ENCODE measurements around the gene ACBD6. TPM values are rescaled to one million over a fixed set of nuclear protein-coding genes. Genes with fewer than 3 reads are reported as not detected.
"Not testable (repeated sequence)": the region's sequence is repeated elsewhere in the genome, so short reads cannot be mapped to it uniquely, and the experiment has no call there.

The ACBD6 gene
- total and polyA plus RNA-seq, 9 donors, result 31.0 to 56.0 (median 42.7) TPM

- 92 to 94% (median 93%) methylated on average over 6 of the region's 6 CpGs for whole genome bisulfite sequencing, 3 donors
- intact Hi-C loops (cut with DNase I), result no loop called here
- Histone ChIP-seq H3K36me3 (no peaks in the 10 kb centered on the region), H3K27me3 (no peaks in the 10 kb centered on the region), H3K27ac (no peak overlapping the region), H3K4me1 (ENCODE audit: insufficient read depth) (peaks cover 3% of the 10 kb centered on the region), H3K4me3 (no peak overlapping the region), H3K9me3 (no peaks in the 10 kb centered on the region)
- DNase-seq, result no peak
- TF ChIP-seq, protein P1, sequence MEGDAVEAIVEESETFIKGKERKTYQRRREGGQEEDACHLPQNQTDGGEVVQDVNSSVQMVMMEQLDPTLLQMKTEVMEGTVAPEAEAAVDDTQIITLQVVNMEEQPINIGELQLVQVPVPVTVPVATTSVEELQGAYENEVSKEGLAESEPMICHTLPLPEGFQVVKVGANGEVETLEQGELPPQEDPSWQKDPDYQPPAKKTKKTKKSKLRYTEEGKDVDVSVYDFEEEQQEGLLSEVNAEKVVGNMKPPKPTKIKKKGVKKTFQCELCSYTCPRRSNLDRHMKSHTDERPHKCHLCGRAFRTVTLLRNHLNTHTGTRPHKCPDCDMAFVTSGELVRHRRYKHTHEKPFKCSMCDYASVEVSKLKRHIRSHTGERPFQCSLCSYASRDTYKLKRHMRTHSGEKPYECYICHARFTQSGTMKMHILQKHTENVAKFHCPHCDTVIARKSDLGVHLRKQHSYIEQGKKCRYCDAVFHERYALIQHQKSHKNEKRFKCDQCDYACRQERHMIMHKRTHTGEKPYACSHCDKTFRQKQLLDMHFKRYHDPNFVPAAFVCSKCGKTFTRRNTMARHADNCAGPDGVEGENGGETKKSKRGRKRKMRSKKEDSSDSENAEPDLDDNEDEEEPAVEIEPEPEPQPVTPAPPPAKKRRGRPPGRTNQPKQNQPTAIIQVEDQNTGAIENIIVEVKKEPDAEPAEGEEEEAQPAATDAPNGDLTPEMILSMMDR (IDR thresholded peaks at IDR 0.05), result no peak
- TF ChIP-seq EP300 (IDR thresholded peaks at IDR 0.05) (no peak), POLR2A (IDR thresholded peaks at IDR 0.05) (no peak)
These were observed 70.7 kb downstream of the ACBD6 start for GRCh38 chr1:180431683-180432082.

DNA sequence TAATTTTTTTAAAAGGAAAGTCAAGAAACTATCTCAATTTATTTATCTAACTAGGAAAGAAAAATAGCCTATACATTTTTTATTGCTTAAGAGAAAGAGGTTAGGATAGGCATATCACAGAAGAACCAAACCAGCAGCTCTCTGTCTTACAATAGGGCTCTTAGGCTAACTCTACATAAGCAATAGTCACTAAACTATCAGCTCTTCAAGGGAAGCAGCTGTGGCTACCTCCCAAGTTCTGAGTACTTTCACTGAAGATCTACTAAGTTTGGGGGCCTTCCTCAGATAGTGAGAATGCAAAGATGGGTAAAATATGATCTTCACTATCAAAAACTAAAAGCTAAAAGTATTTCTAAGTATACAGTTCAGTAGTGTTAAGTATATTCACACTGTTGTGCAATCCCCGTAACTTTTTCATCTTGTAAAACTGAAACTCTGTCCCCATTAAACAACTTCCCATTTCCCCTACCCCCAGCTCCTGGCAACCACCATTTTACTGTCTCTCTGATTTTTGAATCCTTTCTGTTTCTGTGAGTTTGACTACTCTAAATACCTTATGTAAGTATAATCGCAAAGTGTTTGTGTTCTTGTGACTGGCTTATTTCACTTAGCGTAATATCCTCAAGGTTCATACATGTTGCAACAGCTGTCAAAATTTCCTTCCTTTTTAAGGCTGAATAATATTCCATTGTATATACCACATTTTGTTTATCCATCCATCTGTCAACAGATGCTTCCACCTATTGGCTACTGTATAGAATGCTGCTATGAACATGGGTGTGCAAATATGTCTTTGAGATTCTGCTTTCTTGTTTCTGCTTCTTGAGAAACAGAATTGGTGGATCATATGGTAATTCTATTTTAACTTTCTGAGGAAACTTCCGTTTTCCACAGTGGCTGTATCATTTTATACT, 73.3 kb downstream of the ACBD6 start:
- Histone ChIP-seq H3K36me3 (no peaks in the 10 kb centered on the region), H3K27ac (no peak overlapping the region), H3K4me3 (no peak overlapping the region), H3K9me3 (no peaks in the 10 kb centered on the region), H3K27me3 (no peaks in the 10 kb centered on the region), H3K4me1 (ENCODE audit: insufficient read depth) (peaks cover 3% of the 10 kb centered on the region)
- TF ChIP-seq EP300 (IDR thresholded peaks at IDR 0.05), result no peak
- no peak for TF ChIP-seq POLR2A (IDR thresholded peaks at IDR 0.05)
- 97% methylated on average over 4 of the region's 4 CpGs for WGBS, 3 donors
- intact Hi-C loops (cut with DNase I), result no loop called here
- no peak for DNase-seq

DNA sequence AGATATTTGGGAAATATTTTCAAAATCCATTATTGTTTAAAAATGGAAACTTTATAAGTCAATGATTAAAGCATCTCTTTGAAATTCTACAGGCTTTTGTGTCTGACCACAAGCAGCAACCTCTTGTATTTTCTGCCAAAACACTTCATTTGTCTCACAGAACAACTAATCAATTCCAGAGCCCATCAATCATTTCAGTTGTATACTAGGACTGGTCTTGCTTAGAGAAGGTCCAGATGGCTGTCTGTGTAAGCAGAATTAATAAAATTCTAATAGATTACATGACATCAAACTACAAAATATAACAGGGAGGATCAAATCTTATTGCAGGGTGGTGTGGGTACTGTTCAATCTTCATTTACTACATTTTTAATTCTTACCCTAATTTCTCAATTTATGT, 76.4 kb downstream of the ACBD6 start:
- no peak for DNase-seq
- H3K27me3 ChIP-seq, result no peaks in the 10 kb centered on the region
- intact Hi-C loops (cut with DNase I), result no loop called here
- TF ChIP-seq, protein P1 (IDR thresholded peaks at IDR 0.05), result no peak
- TF ChIP-seq POLR2A (IDR thresholded peaks at IDR 0.05) (no peak), EP300 (IDR thresholded peaks at IDR 0.05) (no peak)
- no peaks in the 10 kb centered on the region for H3K4me1 ChIP-seq (ENCODE audit: insufficient read depth)
- H3K4me3 ChIP-seq, result no peak overlapping the region
- H3K36me3 ChIP-seq, result no peaks in the 10 kb centered on the region
- H3K27ac ChIP-seq, result no peak overlapping the region
- H3K9me3 ChIP-seq, result no peaks in the 10 kb centered on the region

DNA sequence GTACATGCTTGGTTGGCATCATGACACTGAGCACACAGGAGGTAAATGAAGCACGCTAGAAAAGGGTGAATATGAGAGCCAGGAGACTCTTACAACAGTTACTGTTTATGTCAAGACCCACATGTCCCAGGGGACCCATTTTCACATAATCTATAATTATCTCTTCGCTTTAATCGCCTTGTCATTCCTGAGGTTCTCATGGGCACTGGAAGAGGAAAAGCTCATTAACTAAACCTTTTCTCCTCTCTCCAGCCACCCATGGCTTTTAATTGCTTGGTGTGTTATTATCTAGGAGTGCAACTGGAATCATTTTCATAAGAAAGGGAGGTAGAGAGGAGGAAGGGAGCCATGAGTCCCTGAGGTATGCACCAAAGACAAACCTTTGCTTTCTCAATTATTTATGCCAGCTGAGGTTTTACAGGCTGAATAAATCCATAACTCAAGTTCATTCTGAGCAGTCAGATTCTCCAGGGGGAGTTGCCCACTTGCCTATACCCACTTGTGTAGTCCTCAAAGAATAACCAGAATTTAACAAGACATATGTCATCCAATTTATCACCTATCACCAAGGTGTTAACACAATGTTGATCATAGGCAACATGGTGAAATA, 77.4 kb downstream of the ACBD6 start:
- H3K27ac ChIP-seq, result no peak overlapping the region
- no peak overlapping the region for H3K4me3 ChIP-seq
- WGBS, 3 donors, result 83 to 88% (median 87%) methylated on average over 3 of the region's 3 CpGs
- H3K4me1 ChIP-seq (ENCODE audit: insufficient read depth), result no peaks in the 10 kb centered on the region
- H3K9me3 ChIP-seq, result no peaks in the 10 kb centered on the region
- TF ChIP-seq EP300 (IDR thresholded peaks at IDR 0.05) (no peak), POLR2A (IDR thresholded peaks at IDR 0.05) (no peak)
- no peak for DNase-seq
- H3K27me3 ChIP-seq, result no peaks in the 10 kb centered on the region
- no peaks in the 10 kb centered on the region for H3K36me3 ChIP-seq
- intact Hi-C loops (cut with DNase I), result no loop called here

DNA sequence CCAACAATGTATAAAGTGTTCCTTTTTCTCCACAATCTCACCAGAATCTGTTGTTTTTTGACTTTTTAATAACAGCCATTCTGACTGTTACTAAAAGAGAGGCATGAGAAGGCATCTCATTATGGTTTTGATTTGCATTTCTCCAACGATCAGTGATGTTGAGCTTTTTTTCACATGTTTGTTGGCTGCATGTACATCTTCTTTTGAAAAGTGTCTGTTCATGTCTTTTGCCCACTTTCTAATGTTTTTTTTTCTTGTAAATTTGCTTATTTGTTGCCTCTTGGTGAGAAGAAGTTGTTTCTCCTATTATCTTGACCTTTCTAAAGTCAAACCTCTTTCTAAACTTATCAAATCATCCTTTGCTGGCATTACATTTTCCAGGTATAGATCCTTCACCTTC, 80.8 kb downstream of the ACBD6 start:
- intact Hi-C loops (cut with DNase I), result no loop called here
- TF ChIP-seq POLR2A (IDR thresholded peaks at IDR 0.05), result no peak
- TF ChIP-seq, protein P1 (IDR thresholded peaks at IDR 0.05), result no peak
- no peak for TF ChIP-seq EP300 (IDR thresholded peaks at IDR 0.05)
- H3K27me3 ChIP-seq, result no peaks in the 10 kb centered on the region
- WGBS, 3 donors, result 91 to 97% (median 94%) methylated on average over 1 of the region's 1 CpG
- H3K27ac ChIP-seq, result no peak overlapping the region
- H3K9me3 ChIP-seq, result no peaks in the 10 kb centered on the region
- DNase-seq, result no peak
- H3K36me3 ChIP-seq, result no peaks in the 10 kb centered on the region
- H3K4me3 ChIP-seq, result no peak overlapping the region
- no peaks in the 10 kb centered on the region for H3K4me1 ChIP-seq (ENCODE audit: insufficient read depth)

GRCh38 chr1:180421145-180421544, 81.2 kb downstream of the ACBD6 start:
- H3K4me3 ChIP-seq; H3K4me1 ChIP-seq (ENCODE audit: insufficient read depth); H3K36me3 ChIP-seq; DNase-seq; H3K27ac ChIP-seq; H3K27me3 ChIP-seq; intact Hi-C loops (cut with DNase I); H3K9me3 ChIP-seq: not testable (repeated sequence)
- 86 to 97% (median 95%) methylated on average over 1 of the region's 1 CpG for WGBS, 3 donors
